ENCODE data around the gene ISLR.

The ISLR gene

DNA sequence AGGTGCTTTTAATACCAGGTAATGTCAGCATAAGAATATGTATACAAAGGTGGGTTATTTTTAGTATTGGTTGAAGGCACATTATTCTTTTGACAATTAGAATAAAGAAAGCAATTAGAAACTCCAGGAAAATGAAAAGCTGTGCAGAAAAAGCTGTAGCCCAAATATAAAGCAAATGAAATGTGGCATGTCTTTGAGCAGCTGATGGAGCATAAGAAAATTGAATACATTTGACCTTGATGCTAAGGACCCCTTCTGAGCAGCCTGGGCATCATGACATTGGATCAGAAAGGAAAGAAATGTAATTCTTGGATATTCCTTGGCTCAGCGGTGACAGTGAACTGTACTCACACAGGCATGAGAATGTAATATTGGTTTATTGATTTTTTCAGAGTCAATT is 8.0 kb upstream of the ISLR start:
- no peak for DNase-seq (ENCODE audit: low read depth)
- TF ChIP-seq, protein P1, sequence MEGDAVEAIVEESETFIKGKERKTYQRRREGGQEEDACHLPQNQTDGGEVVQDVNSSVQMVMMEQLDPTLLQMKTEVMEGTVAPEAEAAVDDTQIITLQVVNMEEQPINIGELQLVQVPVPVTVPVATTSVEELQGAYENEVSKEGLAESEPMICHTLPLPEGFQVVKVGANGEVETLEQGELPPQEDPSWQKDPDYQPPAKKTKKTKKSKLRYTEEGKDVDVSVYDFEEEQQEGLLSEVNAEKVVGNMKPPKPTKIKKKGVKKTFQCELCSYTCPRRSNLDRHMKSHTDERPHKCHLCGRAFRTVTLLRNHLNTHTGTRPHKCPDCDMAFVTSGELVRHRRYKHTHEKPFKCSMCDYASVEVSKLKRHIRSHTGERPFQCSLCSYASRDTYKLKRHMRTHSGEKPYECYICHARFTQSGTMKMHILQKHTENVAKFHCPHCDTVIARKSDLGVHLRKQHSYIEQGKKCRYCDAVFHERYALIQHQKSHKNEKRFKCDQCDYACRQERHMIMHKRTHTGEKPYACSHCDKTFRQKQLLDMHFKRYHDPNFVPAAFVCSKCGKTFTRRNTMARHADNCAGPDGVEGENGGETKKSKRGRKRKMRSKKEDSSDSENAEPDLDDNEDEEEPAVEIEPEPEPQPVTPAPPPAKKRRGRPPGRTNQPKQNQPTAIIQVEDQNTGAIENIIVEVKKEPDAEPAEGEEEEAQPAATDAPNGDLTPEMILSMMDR (conservative IDR thresholded peaks at IDR 0.05; ENCODE audit: control insufficient read depth, insufficient read depth, low read depth, low read length), result no peak
- no peak overlapping the region for H3K4me3 ChIP-seq (ENCODE audit: control insufficient read depth, low read depth, low read length)

DNA sequence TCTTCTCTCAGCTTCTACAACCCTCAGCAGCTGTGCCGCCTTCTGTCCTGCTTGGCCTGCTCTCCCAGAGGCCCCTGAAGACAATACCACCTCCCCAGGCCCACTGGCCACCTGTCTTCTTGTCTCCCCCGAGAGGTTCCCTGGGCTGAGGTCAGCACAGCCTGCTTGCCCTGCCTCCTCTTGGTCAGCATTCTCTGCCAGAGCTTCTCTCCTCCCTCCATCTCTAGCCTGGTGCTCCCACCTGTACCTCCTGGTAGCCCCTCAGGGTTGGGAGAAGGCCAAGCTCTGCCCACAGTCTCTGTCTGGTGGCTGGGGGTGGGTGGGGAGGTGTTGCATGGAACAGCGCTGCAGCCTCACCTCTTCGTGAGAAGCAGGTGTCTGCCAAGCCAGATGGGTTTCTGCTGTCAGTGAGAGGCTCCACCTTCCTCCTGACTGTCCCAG is 5.6 kb upstream of the ISLR start:
- no peak overlapping the region for H3K4me3 ChIP-seq (ENCODE audit: control insufficient read depth, low read depth, low read length)
- no peak for DNase-seq (ENCODE audit: low read depth)
- TF ChIP-seq, protein P1 (conservative IDR thresholded peaks at IDR 0.05; ENCODE audit: control insufficient read depth, insufficient read depth, low read depth, low read length), result no peak

DNA sequence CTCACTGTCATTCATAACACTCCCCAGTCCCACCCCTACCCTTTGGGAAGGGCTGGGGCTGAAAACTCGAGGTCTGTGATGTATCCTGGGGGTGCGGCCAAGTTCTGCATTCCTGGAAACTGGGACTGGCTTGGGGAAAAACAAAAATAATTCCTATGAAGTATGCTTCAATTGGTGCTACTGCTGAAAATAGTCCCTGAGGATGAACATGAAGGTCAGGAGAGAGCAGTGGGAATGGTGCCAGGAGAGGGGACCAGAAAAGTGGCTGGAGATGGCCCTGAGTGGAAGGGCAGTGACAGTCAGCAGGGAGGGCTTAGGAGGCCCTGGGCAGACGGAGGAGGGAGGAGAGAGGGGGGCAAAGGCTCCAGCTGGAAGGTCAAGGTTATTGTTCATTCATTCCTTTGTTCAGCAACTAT is 4.8 kb upstream of the ISLR start:
- H3K4me3 ChIP-seq (ENCODE audit: control insufficient read depth, low read depth, low read length), result no peak overlapping the region
- TF ChIP-seq, protein P1 (conservative IDR thresholded peaks at IDR 0.05; ENCODE audit: control insufficient read depth, insufficient read depth, low read depth, low read length), result no peak
- no peak for DNase-seq (ENCODE audit: low read depth)

DNA sequence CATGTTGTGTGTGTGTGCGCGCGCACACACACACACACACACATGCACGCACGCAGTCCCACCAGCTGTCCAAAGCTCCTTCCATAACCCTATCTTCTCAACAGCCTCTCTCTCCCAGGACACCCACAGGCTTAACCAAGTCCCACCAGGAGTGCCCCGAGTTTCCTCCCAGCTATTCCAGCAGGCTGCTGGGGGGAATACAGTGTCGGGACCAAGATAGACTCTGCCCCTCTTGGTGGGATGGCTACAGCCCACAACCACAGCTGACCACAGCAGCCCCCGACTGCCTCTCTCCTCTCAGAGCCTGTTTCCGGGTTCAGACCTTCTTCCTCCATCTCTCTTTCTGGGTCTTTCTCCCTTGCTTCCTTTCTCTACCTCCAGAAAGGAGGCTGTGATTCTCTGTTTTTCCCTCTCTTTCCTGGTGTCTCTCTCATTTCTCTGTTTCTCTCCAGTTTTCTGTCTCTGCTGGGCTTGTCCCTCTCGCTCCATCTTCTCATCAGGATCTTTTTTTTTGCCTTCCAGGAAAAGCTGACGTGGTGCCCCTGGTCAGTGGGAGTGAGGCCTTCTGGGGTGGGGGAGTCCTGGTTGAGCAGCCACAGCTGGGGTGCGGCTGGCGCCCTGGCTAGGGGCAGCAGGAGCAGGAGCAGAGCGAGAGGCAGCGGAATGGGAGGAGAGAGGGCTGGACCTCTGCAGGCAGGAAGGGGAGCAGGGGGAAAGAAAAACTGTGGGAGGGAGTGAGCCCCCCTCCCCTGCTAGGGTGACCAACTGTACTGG is 3.3 kb upstream of the ISLR start:
- DNase-seq (ENCODE audit: low read depth), result no peak
- TF ChIP-seq, protein P1 (conservative IDR thresholded peaks at IDR 0.05; ENCODE audit: control insufficient read depth, insufficient read depth, low read depth, low read length), result no peak
- H3K4me3 ChIP-seq (ENCODE audit: control insufficient read depth, low read depth, low read length), result no peak overlapping the region

DNA sequence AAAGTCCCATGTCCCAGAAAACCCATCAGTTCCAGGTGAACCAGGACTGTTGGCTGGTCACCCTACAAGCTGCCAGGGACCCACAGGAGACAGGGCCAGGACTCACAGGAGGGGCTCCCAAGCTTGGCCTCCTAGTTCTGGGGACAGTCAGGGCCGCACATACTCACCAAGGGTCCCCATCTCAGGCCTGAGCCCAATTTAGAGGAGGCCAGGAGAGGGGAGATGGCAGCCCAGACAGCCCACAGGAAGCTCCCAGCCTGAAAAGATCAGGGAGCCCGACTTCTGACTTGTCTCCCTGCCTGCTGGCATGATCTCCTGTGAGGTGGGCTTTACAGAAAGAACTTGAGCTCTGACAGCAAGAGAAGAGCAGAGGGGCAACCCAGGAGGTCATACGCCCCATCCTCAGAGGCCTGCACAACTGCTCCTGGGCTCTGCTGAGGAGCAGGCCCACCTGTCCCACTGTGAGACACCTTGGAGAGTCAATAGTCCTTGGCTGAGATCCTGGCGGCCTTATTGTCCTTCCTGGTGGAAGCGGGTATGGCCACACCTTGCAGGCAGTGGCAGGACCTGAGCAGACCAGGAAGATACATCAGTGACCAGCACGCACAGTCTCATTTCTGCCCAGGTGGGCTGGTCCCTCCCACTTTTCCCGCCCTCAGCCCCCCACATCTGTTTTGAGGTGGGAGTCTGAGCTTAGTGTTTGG is 2.5 kb upstream of the ISLR start:
- no peak overlapping the region for H3K4me3 ChIP-seq (ENCODE audit: control insufficient read depth, low read depth, low read length)
- TF ChIP-seq, protein P1 (conservative IDR thresholded peaks at IDR 0.05; ENCODE audit: control insufficient read depth, insufficient read depth, low read depth, low read length), result no peak
- no peak for DNase-seq (ENCODE audit: low read depth)

DNA sequence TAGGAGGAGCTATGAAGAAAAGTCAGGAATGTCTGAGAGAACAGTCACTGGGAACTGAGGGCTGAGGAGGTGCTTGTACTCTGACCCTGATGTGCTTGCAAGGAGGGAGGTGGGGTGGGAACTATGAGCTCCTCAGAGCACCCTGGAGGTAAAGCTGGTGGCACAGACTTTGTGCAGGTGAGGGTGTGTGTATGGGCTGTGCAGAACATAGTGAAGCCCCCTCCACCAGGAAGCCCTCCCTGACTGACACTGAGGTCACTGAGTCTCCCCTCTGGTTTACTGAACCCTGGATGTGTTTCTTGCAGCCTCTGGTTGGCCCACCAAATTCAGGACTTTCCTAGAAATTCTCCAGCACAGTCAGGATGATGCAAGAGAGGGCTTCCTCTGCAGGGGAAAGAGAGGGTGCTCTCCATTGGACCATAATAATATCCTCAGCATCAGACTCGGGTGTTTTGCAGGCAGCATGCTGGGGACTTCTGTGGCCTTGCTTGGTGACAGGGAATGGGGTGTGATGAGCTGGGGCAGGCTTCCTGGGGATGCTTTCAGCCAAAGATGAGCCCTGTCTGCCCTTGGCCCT is 1.5 kb upstream of the ISLR start:
- no peak for DNase-seq (ENCODE audit: low read depth)
- no peak overlapping the region for H3K4me3 ChIP-seq (ENCODE audit: control insufficient read depth, low read depth, low read length)
- TF ChIP-seq, protein P1 (conservative IDR thresholded peaks at IDR 0.05; ENCODE audit: control insufficient read depth, insufficient read depth, low read depth, low read length), result no peak

Data from fibroblast of mammary gland (primary cell).